ENCODE results near the gene SELENOW. TPM values are rescaled to one million over a fixed set of nuclear protein-coding genes. Genes with fewer than 3 reads are reported as not detected.

SELENOW gene
- total RNA-seq (2021; fragmentation: NEBNext Ultra II Directional; extraction: Animal tissue kit (Norgen Biotek cat#: 25700)) (361 and 371 TPM in 2 replicates), polyA plus RNA-seq (2011; rRNA removed) (588 and 709 TPM in 2 replicates), polyA minus RNA-seq (2011; rRNA and poly(A)+ RNA removed) (94.3 and 112 TPM in 2 replicates)
- polyA plus RNA-seq (2011; cell fraction: cytosol; rRNA removed): 652 TPM
- 471 TPM for polyA plus RNA-seq (2011; cell fraction: nucleus; rRNA removed)
- 211 to 357 TPM (median 346 TPM) in 4 replicates for polyA plus RNA-seq (2012, experiment 1 of 2)
- polyA plus RNA-seq (2012, experiment 2 of 2): 655 TPM
- 479 TPM for polyA plus RNA-seq (2013, experiment 1 of 2)
- 488 TPM for polyA plus RNA-seq (2013, experiment 2 of 2)
- polyA minus RNA-seq (2011; cell fraction: cytosol; rRNA and poly(A)+ RNA removed): 88.6 TPM
- 76.1 TPM for polyA minus RNA-seq (2011; cell fraction: nucleus; rRNA and poly(A)+ RNA removed)
- long read RNA-seq, experiment 1, transcript SELENOW-215 (1 exons, 2,503 nt): minor isoform, 15 of 330 reads
- long read RNA-seq, experiment 1, transcript SELENOW-212 (6 exons, 888 nt): major isoform, 248 of 330 reads
- long read RNA-seq, experiment 1, transcript SELENOW-214 (4 exons, 674 nt): minor isoform, 12 of 330 reads
- long read RNA-seq, experiment 1, transcript SELENOW-206 (5 exons, 2,437 nt): minor isoform, 11 of 330 reads
- long read RNA-seq, experiment 1, partial matches to known transcripts: 14 of 330 reads
- long read RNA-seq, experiment 1, other reads (novel, unspliced or antisense): 18 of 330 reads
- long read RNA-seq, experiment 2, transcript SELENOW-211 (6 exons, 636 nt): minor isoform, 5 of 183 reads
- long read RNA-seq, experiment 2, transcript SELENOW-212 (6 exons, 888 nt): major isoform, 166 of 183 reads
- long read RNA-seq, experiment 2, partial matches to known transcripts: 0 of 183 reads
- long read RNA-seq, experiment 2, other reads (novel, unspliced or antisense): 8 of 183 reads

DNA sequence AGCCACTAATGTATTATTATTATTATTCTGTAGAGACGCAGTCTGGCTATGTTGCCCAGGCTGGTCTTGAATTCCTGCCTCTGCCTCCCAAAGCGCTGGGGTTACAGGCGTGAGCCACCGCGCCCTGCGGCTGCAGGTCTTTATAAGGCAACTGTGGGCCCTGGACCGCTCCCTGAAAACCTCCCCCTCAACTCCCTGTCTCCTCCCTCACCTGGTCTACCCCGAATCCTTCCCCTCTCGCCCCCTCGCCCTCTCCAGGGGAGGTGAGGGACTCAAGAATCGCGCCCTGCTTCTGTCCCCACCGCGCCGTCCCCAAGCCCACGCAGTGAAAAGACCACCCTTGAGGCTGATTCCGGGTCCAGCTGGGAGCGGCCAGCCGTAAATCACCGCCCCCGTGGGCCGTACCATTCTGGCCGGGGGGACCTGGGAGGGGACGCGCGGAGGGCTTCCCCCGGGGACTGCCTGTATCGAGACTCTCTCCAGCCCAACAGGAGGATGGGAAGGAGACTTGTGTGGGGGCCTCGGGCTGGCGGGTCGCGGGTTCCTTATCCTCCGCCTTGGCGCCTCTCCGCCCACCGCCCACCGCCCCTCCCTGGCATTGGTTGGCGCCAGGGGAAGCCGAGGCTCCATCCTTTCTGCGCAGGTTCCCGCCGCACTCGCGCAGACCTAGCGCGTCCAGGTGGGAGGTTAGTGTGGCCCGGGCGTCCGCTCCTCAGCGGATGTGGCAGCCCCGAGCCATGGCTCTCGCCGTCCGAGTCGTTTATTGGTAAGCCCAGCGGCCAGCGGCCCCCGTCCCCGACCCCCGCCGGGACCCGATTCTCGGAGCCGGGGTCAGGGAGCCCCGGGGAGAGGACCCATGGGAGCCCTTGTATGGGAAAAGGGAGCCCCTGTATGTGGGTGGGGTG, at the start of gene SELENOW:
Gene SELENOW (plus strand): TSS at position 655 of the 905 bp plus-strand sequence. CDS start 83 bp downstream, at position 738.
- peaks cover 8 to 17% of the 10 kb centered on the region in 2 experiments for H4K20me1 ChIP-seq (replicated peaks in 1 of 2; ENCODE audit: control insufficient read depth in 1 of 2, insufficient read depth in 2 of 2, low read length in 2 of 2)
- ChIA-PET CTCF (ENCODE audit: partially characterized antibody) (interaction anchor here (1.0 to 1.8 kb wide), 4 partner anchors 10 to 66 kb away, joined by 3 to 10 read pairs (median 3); no protein-coding TSS in a partner anchor), POLR2A (ENCODE audit: partially characterized antibody) (interaction anchor here (0.6 to 5.0 kb wide), 8 partner anchors 10 to 456 kb away, joined by 3 to 34 read pairs (median 4); partner anchors contain the start of gene NOP53)
- DNase-seq (ENCODE audit: low read depth in 1 of 2, low spot score in 2 of 2): peak; percentile 46 to 95
- no peak for FAIRE-seq
- no peaks in the 10 kb centered on the region for H3K27me3 ChIP-seq (replicated peaks in 1 of 4; ENCODE audit: control insufficient read depth in 3 of 4, extremely low read depth in 1 of 4, insufficient read depth in 3 of 4, low read length in 3 of 4)
- H3K14ac ChIP-seq (ENCODE audit: insufficient read length): no peak within 1 kb of the TSS
- peak within 1 kb of the TSS; percentile 100; the same call in 1 of the 2 replicates for H4K8ac ChIP-seq (ENCODE audit: extremely low read depth, insufficient read depth, low read length)
- peak within 1 kb of the TSS; percentile 83 to 95 (median 93) for H3K9ac ChIP-seq (replicated peaks in 1 of 4; ENCODE audit: extremely low read depth in 1 of 4, low read depth in 3 of 4, low read length in 3 of 4)
- H2BK5ac ChIP-seq (ENCODE audit: low read depth, low read length): peak within 1 kb of the TSS; percentile 97
- H4K5ac ChIP-seq (ENCODE audit: insufficient read length, low read depth, low read length): peak within 1 kb of the TSS; percentile 100
- H3K23ac ChIP-seq (ENCODE audit: insufficient read length): no peak within 1 kb of the TSS
- peak within 1 kb of the TSS; percentile 78 for H3K4ac ChIP-seq (replicated peaks; ENCODE audit: insufficient read length, low read depth, low read length)
- H2BK120ac ChIP-seq (replicated peaks; ENCODE audit: low read depth, low read length): peak within 1 kb of the TSS; percentile 98
- peak within 1 kb of the TSS; percentile 59 to 92 for H3K4me2 ChIP-seq (ENCODE audit: insufficient read depth in 1 of 2, low read depth in 2 of 2, low read length in 2 of 2)
- peak within 1 kb of the TSS; percentile 86 for H3K56ac ChIP-seq (replicated peaks; ENCODE audit: insufficient read length, low read depth, low read length)
- H3K27ac ChIP-seq (ENCODE audit: low read depth, low read length): peak within 1 kb of the TSS; percentile 99
- H3K36me3 ChIP-seq (ENCODE audit: control insufficient read depth in 2 of 4, insufficient read depth in 4 of 4, low read length in 3 of 4): peaks cover 10 to 23% (median 18%) of the 10 kb centered on the region in 4 experiments
- 0 out of 2 replicates have a peak within 1 kb of the TSS, but pooled peaks have one; percentile 75 for H2BK12ac ChIP-seq (ENCODE audit: low read depth, low read length)
- no peak within 1 kb of the TSS; the same call in 1 of the 2 replicates for H2AFZ ChIP-seq (ENCODE audit: low read length)
- H3K18ac ChIP-seq (ENCODE audit: extremely low read depth, low read length): peak within 1 kb of the TSS; percentile 87
- 0 out of 2 replicates have a peak within 1 kb of the TSS, but pooled peaks have one; percentile 46 for H2BK15ac ChIP-seq (ENCODE audit: low read length)
- peak within 1 kb of the TSS; percentile 93 for H4K91ac ChIP-seq (replicated peaks; ENCODE audit: insufficient read length, low read length)
- no peak within 1 kb of the TSS for H2AK5ac ChIP-seq (ENCODE audit: low read depth, low read length)
- peaks cover 13 to 25% of the 10 kb centered on the region in 2 experiments for H3K79me2 ChIP-seq (ENCODE audit: control insufficient read depth in 1 of 2, insufficient read depth in 2 of 2, low read length in 2 of 2)
- peaks cover 8% of the 10 kb centered on the region for H3K23me2 ChIP-seq (ENCODE audit: low read depth, low read length)
- peaks cover 0 to 10% (median 7%) of the 10 kb centered on the region in 4 experiments; a peak in 5 of 7 replicates for H3K4me1 ChIP-seq (replicated peaks in 1 of 4; ENCODE audit: control insufficient read depth in 3 of 4, insufficient read depth in 4 of 4, low read length in 3 of 4)
- WGBS, 2 experiments (ENCODE audit: extremely low coverage in 1 of 2, insufficient coverage in 1 of 2, insufficient read length in 1 of 2, insufficient replicate concordance in 2 of 2, low coverage in 1 of 2, low lambda C conversion rate in 2 of 2, missing lambda C conversion rate in 1 of 2): 2% methylated on average over 47 of the region's 65 CpGs; no CpG with 5 or more reads in 1 of the 2 experiments
- H2BK20ac ChIP-seq (ENCODE audit: low read length): peak within 1 kb of the TSS; percentile 80; the same call in 1 of the 2 replicates
- H3K79me1 ChIP-seq (ENCODE audit: low read depth, low read length): peaks cover 7% of the 10 kb centered on the region
- no peaks in the 10 kb centered on the region for H3K9me3 ChIP-seq (ENCODE audit: insufficient read depth in 2 of 2, low read depth in 1 of 2, low read length in 1 of 2)
- H3K4me3 ChIP-seq (ENCODE audit: extremely low read depth in 1 of 4, insufficient read depth in 2 of 4, low read depth in 3 of 4, low read length in 4 of 4): peak within 1 kb of the TSS; percentile 57 to 97 (median 75)
- peak; percentile 98 for TF ChIP-seq TAF1 (IDR thresholded peaks at IDR 0.05; ENCODE audit: low read depth, low read length)
- peak; percentile 60 for TF ChIP-seq KDM4A (IDR thresholded peaks at IDR 0.05; ENCODE audit: low read depth, low read length, severe bottlenecking)
- TF ChIP-seq GTF2F1 (IDR thresholded peaks at IDR 0.05; ENCODE audit: borderline replicate concordance, low read depth, low read length): no peak
- peak in 1 of 2 experiments; percentile 63; a peak in 1 of 4 replicates for TF ChIP-seq HDAC2 (IDR thresholded peaks at IDR 0.05; ENCODE audit: borderline replicate concordance in 1 of 2, low read depth in 2 of 2, low read length in 2 of 2)
- TF ChIP-seq CHD2 (IDR thresholded peaks at IDR 0.05; ENCODE audit: low read length): no peak
- TF ChIP-seq SP2 (IDR thresholded peaks at IDR 0.05; ENCODE audit: low read length): no peak

Measured in H1 (cell line).